NCI-H460 (cell line): ENCODE results near the gene NEK5. TPM values are rescaled to one million over a fixed set of nuclear protein-coding genes. Genes with fewer than 3 reads are reported as not detected.

Experiments used
- DNase-seq: peaks from one replicate; pipeline ENCODE4 v3.0.0-alpha.2; 2016; ENCODE audit warnings: low read depth; ENCODE audit errors: extremely low read depth
- total RNA-seq: library from RNA; depleted of rRNA; stranded (reverse); fragments of >200 nt; shearing (Covaris generic); gene quantifications from 2 replicates; pipeline ENCODE4 v1.2.3, GENCODE V29; 2014; rRNA removed

Gene NEK5
- total RNA-seq, 1 experiment from 2014 or later = 0.17 TPM

DNA sequence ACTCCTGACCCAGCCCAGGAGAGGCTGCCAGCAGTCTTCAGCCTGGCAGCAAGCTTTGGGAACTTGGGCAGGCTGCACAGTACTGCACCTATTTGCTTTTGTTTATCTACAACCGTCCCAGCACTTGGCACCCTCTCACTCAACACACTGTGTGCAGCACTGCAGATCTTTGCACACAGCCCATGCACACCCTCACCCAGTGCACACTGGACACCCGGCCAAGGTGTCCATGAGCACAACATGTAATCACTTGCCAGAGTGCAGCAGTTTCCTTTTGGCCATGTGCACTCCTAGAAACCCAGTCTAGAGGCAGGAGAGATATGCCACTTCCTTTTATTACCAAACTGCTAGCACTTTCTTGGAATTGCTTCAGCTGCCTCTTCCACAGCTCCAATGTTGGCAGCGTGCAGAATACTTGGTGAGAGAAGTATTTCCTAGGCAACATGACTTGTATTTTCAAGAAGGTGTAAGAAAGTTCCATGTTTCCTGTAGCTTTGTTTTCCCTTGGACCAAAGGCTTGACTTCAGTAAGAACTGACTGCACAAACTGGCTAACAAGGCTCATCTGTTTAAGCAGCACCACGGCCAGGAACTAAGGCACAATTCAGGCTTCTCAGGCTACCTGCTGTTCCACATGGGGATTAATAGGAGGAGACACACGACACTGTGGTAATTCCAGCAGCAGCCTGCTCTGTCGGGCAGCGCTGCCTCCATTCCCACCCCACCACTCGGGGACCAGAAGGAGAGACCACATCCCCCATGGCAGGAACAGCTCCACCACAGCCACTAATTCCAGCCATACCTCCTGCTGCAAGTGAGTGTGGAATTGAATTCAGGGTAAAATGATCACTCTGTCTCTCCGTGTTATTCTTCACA lies 133.0 kb downstream of the NEK5 start:
- DNase-seq = no peak

DNA sequence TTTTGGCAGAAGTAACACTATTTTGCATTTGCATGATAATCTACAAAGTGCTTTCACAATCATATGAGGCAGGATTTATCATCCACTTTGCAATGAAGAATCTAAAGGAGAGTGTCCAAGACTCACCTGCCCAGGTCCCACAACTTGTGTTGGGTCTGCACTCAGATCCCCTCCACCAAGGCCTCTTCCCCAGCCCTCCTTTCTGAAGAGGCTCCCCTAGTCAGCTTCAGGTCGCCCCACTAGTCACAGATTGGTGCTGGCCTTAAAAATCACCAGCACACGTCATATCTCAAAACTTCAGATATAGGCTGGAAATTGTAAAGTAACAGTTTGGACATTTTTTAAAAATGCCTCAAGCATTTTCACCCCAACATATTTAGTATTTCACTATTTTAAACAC lies 135.2 kb downstream of the NEK5 start:
- no peak for DNase-seq

DNA sequence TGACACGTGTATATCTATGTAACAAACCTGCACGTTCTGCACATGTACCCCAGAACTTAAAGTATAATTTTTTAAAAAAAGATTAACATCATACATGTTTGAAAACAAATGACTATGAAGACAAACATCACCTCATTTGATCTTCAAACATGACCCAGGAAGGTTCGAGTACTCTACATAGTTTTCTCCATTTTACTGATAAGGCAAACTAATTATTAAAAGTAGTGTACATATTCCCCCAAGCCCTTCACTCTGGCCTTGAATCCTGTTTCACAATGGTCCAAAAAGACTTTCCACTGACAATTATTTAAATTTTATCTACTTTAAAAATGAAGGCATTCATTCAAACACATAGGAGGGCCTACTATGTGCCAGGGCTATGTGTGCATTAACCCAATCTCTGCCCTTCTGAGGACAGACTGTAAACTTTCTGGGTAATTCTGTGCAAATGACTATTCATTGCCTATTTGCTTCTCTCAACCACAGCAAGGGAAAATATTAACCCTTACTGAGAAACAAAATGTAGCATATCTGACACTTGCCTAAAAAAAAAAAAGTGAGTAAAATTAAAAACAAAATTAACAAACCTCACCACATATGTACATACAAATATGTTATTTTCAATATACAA lies 139.8 kb downstream of the NEK5 start:
- DNase-seq = no peak

Other genes with a start within 250 kb of the NEK5 start
- gene ATP7B, start 117.6 kb downstream of the NEK5 start, total RNA-seq = 2.0 and 2.1 TPM in 2 replicates
- gene ALG11, start 116.7 kb downstream of the NEK5 start, total RNA-seq = 6.4 and 10.3 TPM in 2 replicates
- 8.4 and 8.8 TPM in 2 replicates for gene UTP14C, start 104.4 kb downstream of the NEK5 start, total RNA-seq
- gene NEK3, start 30.5 kb upstream of the NEK5 start, total RNA-seq = 5.8 and 8.7 TPM in 2 replicates